GM18502 (cell line): ENCODE measurements around the gene COA6.

Experiments used
- ATAC-seq: cut with Tn5 transposase; IDR thresholded peaks from one replicate; pipeline ENCODE4 v1.9.1; 2021; ENCODE audit warnings: mild to moderate bottlenecking; ENCODE audit not compliant: unreplicated experiment, poor library complexity

COA6 gene, protein sequence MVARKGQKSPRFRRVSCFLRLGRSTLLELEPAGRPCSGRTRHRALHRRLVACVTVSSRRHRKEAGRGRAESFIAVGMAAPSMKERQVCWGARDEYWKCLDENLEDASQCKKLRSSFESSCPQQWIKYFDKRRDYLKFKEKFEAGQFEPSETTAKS

DNA sequence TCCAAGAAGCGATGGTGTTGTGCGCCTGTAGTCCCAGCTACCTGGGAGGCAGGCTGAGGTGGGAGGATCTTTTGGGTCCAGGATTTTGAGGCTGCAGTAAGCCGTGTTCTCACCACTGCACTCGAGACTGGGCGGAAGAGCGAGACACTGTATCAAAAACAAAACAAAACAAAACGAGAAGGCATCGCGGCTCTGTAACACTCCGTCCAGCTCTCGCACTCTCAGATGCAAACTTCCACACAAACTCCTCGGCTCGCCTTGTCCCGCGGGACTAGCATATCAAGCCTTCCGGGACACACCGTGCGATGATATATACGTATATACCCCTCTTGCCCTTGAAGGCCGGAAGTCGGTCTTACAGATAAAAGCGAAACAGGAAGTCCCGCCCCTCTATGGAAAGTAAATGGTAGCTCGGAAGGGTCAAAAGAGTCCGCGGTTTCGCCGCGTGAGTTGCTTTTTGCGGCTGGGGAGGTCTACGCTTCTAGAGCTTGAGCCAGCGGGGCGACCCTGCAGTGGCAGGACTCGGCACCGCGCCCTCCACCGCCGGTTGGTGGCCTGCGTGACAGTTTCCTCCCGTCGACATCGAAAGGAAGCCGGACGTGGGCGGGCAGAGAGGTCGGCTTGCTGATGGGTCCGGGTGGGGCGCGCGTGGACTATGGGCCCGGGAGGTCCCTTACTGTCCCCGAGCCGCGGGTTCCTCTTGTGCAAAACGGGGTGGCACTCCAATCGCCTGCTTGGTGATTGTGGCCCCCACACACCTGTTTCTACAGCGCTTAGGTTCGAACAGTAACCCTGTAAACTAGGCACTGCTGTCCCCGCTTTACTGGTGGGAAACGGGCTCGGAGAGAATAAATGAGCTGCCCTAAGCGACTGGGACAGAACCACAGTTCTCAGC, at the start of gene COA6:
Gene COA6, plus strand, starts transcription at position 393 of the 895 bp plus-strand sequence. Its CDS starts 11 bp downstream, at position 404.
- peak; percentile 93 for ATAC-seq

DNA sequence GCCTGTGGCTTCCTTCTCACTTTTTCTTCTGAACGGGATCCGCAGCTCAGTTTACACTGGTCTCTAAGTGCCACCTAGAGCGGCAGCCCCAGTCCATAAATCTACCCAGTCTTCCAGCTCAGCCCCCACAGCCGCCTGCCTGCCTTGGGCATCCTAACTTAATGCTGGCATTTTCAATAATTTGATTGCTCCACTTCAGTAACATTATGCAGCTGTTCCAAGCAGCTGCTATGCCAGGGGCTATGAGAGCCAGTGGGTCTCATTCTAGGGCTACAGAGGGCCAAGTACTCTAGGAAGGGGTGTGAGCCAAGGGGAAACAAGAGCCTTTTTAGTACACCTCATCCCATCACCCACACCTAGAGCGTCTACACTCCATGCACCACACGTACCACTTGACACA, 48.4 kb upstream of the COA6 start:
- no peak for ATAC-seq

DNA sequence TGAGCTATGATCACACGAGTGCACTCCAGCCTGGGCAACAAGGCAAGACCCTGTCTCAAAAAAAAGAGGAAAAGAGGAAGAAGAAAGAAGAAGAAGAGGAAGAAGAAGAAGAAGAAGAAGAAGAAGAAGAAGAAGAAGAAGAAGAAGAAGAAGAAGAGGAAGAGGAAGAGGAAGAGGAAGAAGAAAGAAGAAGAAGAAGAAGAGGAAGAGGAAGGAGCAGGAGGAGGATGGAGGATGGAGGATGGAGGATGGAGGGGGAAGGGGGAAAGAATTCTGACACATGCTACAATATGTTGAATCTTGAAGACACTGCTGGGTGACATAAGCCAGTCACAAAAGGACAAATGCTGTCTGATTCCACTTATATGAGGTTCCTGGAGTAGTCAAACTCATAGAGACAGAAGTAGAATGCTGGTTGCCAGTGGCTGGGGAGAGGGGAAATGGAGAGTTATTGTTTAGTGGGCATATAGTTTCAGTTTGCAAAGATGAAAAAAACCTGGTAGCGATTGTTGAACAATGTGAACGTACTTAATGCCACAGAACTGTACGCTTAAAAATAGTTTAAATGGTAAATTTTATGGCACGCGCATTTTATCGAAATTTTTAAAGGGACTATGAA, 47.3 kb upstream of the COA6 start:
- peak; percentile 21 for ATAC-seq

DNA sequence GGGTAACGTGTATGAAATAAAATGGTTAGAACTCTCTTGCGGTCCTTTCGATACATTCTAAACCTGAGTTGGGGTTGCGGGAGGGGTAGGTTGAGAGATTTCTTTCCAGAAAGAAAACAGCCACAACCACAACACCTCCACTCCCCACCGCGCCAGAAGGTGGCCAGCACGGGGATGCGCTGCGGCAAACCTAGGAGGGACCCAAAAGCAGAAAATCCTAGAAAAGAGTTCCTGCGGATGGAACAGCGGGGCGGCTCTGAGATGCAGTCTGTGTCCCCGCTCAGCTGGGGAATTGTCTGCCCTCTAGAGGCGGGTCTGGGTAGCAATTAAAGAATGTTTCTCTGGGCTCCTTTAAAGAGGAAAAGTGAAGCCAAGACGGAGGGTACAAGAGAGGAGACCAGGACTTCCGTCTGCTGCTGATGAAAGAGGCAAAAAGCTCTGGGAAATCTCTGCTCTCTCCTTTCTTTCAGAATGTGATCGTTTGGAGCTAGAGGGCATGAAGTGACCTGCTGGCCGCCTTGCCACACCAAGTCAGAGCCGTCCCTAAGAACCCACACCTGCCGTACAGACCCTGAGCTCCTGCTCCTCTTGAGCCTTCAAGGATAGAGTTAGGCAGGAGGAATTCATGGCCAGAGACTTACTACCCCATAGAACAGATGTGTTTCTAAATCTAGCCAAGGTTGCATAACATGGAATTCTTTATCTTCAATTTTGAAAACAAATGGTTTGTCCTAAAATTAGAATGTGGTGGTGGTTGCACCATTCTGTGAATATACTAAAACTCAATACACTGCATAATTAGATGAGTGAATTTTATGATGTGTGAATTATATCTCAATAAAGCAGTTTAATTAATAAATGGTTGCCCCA, 46.5 kb upstream of the COA6 start:
- peak; percentile 82 for ATAC-seq

DNA sequence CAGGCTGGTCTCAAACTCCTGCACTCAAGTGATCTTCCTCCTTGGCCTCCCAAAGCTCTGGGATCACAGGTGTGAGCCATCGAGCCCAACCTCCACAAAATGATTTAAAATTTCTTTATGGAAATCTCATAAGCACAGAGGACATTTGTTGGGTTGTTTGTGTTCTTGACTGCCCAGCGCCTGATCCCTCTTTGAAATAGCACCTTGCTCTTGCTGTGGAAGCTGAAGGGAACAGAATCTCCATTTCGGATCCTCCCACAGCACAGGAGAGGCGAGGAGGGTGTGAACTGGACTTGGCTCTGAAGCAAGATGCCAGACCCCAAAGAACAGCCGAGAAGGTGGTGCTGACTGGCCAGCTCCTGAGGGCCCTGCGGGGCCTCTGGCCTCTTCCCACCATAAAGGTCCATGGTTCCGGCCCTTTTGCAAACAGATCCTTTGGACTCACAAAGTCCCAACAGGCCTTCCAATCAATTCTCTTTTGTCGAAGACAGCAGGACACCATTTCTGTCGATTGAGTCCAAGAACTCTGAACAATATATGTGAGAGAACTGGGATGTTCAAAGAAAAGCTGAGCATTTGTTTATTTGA, 45.6 kb upstream of the COA6 start:
- no peak for ATAC-seq

DNA sequence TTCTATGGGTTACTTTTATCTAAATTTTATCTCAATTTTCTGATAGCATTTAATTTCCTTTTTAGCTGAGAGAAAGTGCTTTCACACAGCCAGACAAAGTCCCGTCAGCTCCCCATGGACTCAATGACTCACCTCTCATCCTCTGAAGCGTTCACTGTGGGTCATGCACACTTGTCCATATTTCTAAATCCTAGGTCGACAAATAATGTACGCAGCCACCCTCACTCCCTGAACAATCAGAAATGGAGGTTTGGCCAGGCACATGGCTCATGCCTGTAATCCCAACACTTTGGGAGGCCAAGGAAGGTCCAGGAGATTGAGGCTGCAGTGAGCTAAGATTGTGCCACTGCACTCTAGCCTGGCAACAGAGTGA, 42.4 kb upstream of the COA6 start:
- no peak for ATAC-seq

DNA sequence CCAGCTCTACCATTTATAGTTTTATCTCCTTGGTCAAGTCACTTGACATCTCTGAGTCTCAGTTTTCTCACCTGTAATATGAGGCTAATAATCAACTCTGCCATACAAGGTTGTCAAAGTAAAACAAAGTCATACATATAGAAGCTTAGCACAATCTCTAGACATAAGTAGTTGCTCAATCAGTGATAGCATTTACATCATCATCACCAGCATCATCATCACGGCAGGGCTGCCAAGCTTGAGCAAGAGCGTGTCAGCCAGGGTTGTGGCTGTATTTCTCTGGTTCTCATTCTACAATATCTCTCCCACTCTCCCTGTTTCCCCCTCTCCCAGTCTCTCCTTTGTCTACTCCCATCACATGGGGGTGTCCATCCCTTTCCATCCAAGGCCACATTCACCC, 41.7 kb upstream of the COA6 start:
- ATAC-seq, result no peak

DNA sequence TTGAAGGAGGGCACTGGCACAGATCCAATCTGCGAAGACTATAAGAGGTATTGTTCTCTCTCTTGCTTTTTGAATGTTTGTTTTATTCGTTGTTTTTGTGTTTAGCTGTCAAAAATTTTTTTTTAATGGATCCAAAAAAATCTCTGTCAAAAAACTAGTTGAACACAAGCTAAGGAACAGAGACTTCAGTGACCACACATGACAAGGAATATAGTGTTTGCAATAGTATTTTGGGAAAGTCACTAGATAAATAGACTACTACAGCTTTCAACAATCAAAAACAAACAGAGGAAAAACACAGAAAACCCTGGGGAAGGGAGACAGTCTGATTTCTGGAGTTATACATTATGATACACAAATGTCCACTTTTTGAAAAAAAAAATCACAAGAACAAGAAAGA, 36.9 kb upstream of the COA6 start:
- ATAC-seq, result no peak

DNA sequence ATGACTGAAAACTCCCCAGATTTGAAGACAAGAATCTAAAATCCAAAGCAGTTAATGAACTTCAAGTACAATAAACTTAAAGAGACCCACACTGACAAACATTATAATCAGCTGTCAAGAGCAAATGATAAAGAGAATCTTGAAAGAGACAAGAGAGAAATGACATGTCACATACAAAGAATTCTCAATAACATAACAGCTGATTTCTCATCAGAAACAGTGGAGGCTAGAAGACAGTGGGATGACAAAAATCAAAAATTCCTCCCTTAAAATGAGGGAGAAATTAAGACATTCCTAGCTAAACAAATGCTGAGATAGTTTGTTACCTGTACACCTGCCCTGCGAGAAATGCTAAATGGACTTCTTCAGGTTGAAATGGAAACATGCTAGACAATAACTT, 36.0 kb upstream of the COA6 start:
- no peak for ATAC-seq

DNA sequence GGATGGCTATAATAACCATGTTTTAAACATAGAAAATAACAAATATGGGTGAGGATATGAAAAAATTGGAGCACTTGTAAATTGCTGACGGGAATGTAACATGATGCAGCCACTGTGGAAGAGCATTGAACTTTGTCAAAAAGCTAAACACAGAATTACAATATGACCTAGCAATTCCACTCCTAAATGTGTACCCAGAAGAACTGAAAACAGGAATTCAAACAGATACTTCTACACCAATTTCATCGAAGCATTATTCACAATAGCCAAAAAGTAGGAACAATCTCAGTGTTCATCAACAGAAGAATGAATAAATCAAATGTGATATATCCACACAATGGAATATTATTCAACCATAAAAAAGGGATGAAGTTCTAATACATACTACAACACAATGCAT, 32.7 kb upstream of the COA6 start:
- no peak for ATAC-seq

DNA sequence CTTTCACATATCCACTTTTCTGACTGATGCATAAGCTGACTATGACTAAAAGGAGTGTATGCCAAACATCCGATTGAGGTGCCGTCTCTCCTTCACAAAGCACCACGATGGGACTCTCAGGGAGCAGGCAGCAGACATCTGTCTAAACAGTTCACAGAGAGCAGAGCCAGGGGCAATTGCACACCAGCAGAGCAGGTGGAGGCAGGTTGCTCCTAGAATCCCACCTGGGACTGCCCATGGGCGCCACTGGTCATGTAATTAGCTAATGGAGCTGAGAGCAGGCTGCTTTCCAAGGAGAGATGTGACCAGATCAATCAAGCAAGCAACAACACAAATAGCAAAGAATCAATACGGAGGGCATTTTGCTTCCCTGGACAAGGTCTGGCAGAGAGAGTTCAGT, 30.5 kb upstream of the COA6 start:
- ATAC-seq, result no peak

DNA sequence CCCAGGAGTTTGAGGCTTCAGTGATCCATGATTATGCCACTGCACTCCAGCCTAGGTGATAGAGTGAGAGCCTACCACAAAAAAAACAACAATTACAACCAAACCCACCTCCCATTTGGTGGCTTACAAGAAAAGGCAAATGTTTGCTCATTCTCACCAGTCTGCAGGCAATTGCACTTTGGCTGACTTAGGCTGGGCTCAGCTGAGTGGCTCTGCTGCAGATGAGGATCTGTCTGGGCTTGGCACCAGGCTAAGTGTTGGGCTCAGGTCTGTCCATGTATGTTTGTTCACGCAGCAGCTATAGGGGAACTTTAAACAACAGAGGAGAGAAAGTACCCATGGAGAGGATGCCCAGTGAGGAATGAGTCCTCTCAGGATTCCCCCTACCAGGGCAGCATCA, 28.0 kb upstream of the COA6 start:
- no peak for ATAC-seq

DNA sequence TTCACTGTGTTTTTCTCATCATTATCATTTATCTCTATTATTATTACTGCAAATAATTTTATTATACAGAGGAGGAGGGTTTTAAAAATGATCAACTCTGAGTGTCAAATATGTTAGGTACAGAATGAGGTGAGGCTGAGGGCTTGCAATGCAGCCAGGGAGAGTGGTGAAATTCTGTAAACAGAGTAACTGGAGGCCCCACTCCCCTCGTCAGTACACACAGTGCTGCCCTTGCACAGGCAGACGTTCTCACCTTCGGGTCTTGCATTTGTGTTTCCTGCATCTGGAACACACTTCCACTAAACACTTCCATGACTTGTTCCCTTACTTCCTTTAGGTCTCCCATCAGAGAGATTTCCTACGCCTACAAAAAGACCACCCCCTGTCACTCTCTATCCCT, 24.3 kb upstream of the COA6 start:
- ATAC-seq, result no peak

DNA sequence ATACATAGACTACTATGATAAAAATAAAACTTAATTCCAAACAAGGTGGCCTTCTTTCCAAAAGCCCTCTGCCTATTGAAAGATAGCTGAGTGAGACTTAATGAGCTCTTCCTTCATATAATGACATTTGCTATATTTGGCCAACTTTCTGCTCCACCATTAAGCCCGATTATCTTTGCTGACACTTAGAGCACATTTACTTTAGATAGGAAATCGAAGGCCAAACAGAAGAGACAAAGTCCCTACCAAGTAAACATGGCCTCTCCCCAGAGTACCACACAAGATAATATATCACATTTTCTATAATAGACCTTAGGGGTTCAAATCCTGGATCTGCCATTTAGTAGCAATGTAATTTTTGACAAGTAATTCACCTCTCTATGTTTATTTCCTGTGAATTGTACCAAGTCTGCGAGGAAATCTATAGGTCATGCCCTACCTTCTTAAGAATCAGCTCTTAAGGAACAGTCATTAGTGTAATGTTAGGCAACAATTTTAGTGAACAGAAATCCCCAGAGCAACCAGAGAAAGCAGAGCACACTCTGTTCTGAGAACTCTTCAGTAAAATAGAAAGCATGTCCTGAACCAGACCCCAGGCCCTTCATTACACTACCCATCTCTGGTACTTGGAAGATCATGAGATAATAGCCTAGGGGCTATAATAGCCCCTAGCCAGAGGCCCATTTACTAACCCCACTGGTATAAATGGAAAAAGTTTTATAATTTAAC, 17.3 kb upstream of the COA6 start:
- ATAC-seq, result peak; percentile 37

DNA sequence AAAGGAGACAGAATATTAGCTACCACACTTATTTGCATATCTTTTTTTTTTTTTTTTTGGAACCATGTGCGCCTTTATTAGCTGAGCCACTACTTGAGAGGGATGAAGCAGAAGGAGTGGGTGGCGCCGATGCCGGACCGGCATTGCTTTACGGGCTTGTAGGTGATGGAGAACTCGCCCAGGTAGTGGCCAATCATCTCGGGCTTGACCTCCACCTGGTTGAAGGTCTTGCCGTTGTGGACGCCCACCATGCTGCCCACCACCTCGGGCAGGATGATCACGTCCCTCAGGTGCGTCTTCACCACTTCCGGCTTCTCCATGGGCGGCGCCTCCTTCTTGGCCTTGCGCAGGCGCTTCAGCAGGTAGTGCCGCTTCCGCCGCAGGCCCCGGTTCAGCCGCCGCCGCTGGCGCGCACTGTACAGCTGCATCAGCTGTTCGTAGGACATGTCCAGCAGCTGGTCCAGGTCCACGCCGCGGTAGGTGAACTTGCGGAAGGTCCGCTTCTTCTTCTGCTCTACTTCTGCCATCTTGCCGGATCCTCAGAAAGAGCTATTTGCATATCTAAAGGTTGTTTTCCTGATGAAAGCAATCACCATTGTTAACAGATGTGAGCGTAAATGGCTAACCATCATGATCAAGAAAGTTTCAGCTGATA, 16.5 kb upstream of the COA6 start:
- peak; percentile 74 for ATAC-seq

DNA sequence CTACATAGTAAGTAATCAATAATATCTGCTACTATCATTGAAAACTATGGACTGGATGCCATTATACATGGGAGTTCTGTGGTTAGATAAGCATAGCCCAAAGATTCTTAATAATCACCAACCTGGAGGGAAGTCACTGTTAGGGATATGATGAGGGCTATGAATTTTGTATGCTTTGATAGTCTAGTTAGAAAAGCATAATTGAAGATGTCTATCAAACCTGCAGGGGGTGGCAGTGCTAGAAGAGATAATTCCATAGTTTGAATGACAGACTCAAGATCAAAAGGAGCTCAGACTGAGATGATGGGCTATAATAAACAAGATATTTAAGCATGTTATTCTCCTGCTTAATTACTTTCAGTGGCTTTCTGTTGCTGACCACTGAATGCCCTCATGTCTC, 15.4 kb upstream of the COA6 start:
- ATAC-seq, result no peak

DNA sequence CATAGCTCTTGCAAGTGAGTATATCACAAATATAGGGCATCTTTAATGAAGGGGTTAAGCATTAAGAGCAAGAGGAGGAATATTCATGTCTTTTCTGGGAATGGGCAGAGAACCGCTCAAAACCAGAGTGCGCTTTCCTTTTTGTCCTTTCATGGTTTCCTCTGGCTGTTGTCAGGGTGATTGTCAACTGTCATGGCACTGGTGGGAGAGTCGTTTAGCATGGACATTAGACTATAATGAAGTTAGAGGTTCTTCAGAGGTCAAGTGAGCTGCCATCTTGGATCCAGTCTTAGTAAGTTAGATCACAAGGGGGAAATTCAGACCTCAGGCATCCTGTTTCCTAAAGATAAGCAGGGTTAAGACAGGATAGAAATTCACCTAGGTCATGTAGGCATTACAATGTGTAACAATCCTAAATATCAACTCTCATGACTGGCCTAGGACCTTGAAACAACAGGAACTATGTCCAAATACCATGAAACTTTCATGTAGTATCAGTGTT, 12.1 kb upstream of the COA6 start:
- ATAC-seq, result no peak

DNA sequence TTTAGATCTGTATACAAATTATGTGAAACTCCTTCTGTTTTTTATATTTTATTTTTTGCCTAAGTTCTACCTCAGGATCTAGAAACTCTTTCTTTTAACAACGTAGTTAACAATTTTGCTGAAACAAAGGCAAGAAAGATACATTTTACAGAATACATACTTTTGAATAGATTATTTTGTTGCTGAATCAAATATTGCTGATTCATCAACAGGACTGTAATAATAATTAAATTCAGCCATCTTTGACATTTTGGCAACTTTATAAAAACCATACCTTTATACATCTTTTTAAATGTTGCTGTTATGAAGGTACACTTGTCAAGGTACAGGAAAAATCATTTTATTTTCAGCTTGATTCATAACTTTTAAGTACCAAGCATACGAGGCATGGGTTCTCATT, 10.7 kb upstream of the COA6 start:
- ATAC-seq, result no peak
